Panc1 (cell line): ENCODE results near the gene SYT2. TPM values are rescaled to one million over a fixed set of nuclear protein-coding genes. Genes with fewer than 3 reads are reported as not detected.
A peak's percentile ranks its signal among the peaks of the same experiment; 100 is the strongest.

ENCODE experiments used
- ATAC-seq: fragments of 200-7000 bp; cut with Tn5 transposase; 2 replicates; pipeline ENCODE4 v1.9.1; 2020; ENCODE audit warnings: mild to moderate bottlenecking, moderate library complexity
- BruUV-seq: library from RNA; stranded (reverse); fragments of 400-500 nt; replicated peaks from 2 replicates; lab custom pipeline; 2021; lab: Mats Ljungman, UMichigan
- CTCF ChIA-PET: fragments of 300-600 bp; sonication (Branson Sonifier 250); formaldehyde crosslinking; loops from one replicate; lab custom pipeline; 2022; ENCODE audit warnings: antibody characterized with exemption; lab: Charles Lee
- POLR2A ChIA-PET: fragments of 300-600 bp; sonication (Branson Sonifier 250); formaldehyde crosslinking; loops from one replicate; lab custom pipeline; 2022; ENCODE audit warnings: antibody characterized with exemption; lab: Charles Lee
- DNase-seq: peaks from one replicate; pipeline ENCODE4 v3.0.0-alpha.2; 2010; ENCODE audit warnings: low read depth, low spot score
- H3K27ac ChIP-seq: 2 replicates; pipeline ENCODE4 v1.5.1; 2011; ENCODE audit warnings: mild to moderate bottlenecking, low read length, inconsistent platforms
- H3K27me3 ChIP-seq: fragments of 200-500 bp; sonication (Bioruptor generic); 2 replicates; pipeline ENCODE4 v1.6.0; 2014; ENCODE audit warnings: low read length, inconsistent platforms; ENCODE audit not compliant: control insufficient read depth, insufficient read depth
- H3K36me3 ChIP-seq: fragments of 200-500 bp; sonication (Bioruptor generic); 2 replicates; pipeline ENCODE4 v1.5.1; 2014; ENCODE audit warnings: inconsistent platforms, mild to moderate bottlenecking, low read length, moderate library complexity; ENCODE audit not compliant: control insufficient read depth, insufficient read depth
- H3K4me1 ChIP-seq: 2 replicates; pipeline ENCODE4 v1.5.1; 2011; ENCODE audit warnings: inconsistent platforms, mild to moderate bottlenecking, low read length, moderate library complexity; ENCODE audit not compliant: control insufficient read depth, insufficient read depth
- H3K4me3 ChIP-seq, 2 experiments: 2 replicates each; pipeline ENCODE4 v1.5.1; 2011 to 2012; ENCODE audit warnings: low read depth in 2 of 2, low read length in 2 of 2, mild to moderate bottlenecking in 2 of 2, inconsistent platforms in 1 of 2, moderate library complexity in 1 of 2
- H3K9me3 ChIP-seq: fragments of 200-500 bp; sonication (Bioruptor generic); 2 replicates; pipeline ENCODE4 v1.5.1; 2014; ENCODE audit warnings: low read depth, mild to moderate bottlenecking, inconsistent platforms, low read length, moderate library complexity; ENCODE audit not compliant: control insufficient read depth, insufficient read depth
- POLR2AphosphoS5 ChIP-seq: IDR thresholded peaks from 2 replicates; pipeline ENCODE4 v1.6.1; 2012; ENCODE audit warnings: mild to moderate bottlenecking, low read depth, low read length, moderate library complexity
- SIN3A ChIP-seq: IDR thresholded peaks from 2 replicates; pipeline ENCODE4 v1.6.1; 2012; ENCODE audit warnings: low read depth, mild to moderate bottlenecking, low read length, moderate library complexity, borderline replicate concordance; ENCODE audit not compliant: insufficient read depth
- TCF7L2 ChIP-seq: IDR thresholded peaks from 2 replicates; pipeline ENCODE4 v1.6.1; 2011; ENCODE audit warnings: mild to moderate bottlenecking, low read depth, low read length, inconsistent platforms
- in situ Hi-C: cut with HindIII; loops from 2 replicates; pipeline ENCODE4 v1.10.0; 2016; ENCODE audit warnings: low sequenced_read_pairs, low pct_unique_long_range_greater_than_20kb
- intact Hi-C: fragments of 100-400 bp; cut with micrococcal nuclease; formaldehyde crosslinking; loops from one replicate; pipeline ENCODE4 v1.10.0; 2022; ENCODE audit not compliant: unreplicated experiment
- total RNA-seq: library from RNA; stranded (reverse); gene quantifications from one replicate; pipeline ENCODE4 v1.2.1, GENCODE V29; 2021; ENCODE audit not compliant: unreplicated experiment
- TF ChIP-seq, protein P1 (sequence below): fragments of 450-650 bp; IDR thresholded peaks from 2 replicates; pipeline ENCODE4 v1.5.1; 2017; ENCODE audit warnings: mild to moderate bottlenecking
- TF ChIP-seq, protein P2 (sequence below), 2 experiments: IDR thresholded peaks; 2 replicates each; pipeline ENCODE4 v1.6.1; 2011 to 2012; ENCODE audit warnings: low read depth in 2 of 2, control low read depth in 1 of 2, low read length in 1 of 2, mild to moderate bottlenecking in 1 of 2, moderate library complexity in 1 of 2; ENCODE audit not compliant: insufficient read depth in 1 of 2

Gene SYT2
- total RNA-seq, 1 experiment from 2014 or later = 0.03 TPM

DNA sequence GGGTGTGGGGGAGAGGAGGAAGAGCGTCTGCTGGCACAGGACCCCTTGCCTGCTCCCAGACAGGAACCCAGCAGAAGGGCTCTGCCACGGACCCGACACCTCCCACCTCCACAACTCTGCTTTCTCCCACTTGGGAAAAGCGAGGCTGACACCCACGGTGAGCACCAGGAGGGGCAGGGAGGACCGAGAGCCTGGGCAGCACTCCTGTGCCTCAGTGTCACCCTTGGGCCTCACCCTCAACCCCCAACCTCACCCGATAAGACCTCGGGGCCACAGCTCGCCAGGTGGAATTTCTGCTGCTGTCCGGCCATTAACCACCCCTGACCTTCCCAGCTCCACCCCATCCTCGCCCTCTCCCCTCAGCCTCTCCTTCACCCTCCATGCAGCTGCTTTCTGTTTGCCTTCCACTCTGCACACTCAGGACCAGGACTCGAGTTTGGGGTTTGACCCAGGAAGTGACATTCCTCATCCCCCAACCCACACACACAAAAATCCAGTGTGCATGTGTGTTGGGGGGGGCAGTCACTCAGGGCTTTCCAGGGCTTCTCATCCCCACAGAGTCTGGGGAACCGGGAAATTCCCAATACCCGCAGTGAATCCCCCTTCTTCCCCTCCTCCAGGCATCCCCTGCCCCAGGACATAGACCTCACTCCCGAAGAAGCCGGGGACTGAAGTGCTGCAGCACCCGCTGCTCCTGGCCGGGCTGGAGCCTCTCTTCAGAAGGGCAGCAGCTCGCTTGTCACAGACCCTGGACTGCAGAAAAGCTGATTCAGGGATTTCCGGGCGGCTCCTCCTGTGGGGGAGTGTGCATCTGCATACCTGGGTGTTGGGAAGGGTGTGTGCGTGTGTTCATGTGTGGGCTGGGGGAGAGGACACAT lies 65.8 kb downstream of the SYT2 start:
- Histone ChIP-seq H3K4me1 (0 out of 2 replicates have a peak, but pooled peaks cover 7% of the 10 kb centered on the region), H3K36me3 (no peaks in the 10 kb centered on the region), H3K9me3 (no peaks in the 10 kb centered on the region), H3K4me3 (peak overlapping the region in 1 of 2 experiments; percentile 39; a peak in 1 of 4 replicates), H3K27me3 (peaks cover 3% of the 10 kb centered on the region; the same call in 1 of the 2 replicates), H3K27ac (no peak overlapping the region)
- DNase-seq (no peak), ATAC-seq (peak; percentile 40; the same call in 1 of the 2 replicates)
- POLR2A ChIA-PET = no interaction called here
- intact Hi-C loops (no loop called here), in situ Hi-C loops (no loop called here)
- no TSS peak for BruUV-seq
- CTCF ChIA-PET = no interaction called here
- no peak for TF ChIP-seq SIN3A
- TF ChIP-seq, protein P1, sequence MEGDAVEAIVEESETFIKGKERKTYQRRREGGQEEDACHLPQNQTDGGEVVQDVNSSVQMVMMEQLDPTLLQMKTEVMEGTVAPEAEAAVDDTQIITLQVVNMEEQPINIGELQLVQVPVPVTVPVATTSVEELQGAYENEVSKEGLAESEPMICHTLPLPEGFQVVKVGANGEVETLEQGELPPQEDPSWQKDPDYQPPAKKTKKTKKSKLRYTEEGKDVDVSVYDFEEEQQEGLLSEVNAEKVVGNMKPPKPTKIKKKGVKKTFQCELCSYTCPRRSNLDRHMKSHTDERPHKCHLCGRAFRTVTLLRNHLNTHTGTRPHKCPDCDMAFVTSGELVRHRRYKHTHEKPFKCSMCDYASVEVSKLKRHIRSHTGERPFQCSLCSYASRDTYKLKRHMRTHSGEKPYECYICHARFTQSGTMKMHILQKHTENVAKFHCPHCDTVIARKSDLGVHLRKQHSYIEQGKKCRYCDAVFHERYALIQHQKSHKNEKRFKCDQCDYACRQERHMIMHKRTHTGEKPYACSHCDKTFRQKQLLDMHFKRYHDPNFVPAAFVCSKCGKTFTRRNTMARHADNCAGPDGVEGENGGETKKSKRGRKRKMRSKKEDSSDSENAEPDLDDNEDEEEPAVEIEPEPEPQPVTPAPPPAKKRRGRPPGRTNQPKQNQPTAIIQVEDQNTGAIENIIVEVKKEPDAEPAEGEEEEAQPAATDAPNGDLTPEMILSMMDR = no peak
- TF ChIP-seq TCF7L2 = no peak
- TF ChIP-seq POLR2AphosphoS5 = no peak
- TF ChIP-seq, protein P2, sequence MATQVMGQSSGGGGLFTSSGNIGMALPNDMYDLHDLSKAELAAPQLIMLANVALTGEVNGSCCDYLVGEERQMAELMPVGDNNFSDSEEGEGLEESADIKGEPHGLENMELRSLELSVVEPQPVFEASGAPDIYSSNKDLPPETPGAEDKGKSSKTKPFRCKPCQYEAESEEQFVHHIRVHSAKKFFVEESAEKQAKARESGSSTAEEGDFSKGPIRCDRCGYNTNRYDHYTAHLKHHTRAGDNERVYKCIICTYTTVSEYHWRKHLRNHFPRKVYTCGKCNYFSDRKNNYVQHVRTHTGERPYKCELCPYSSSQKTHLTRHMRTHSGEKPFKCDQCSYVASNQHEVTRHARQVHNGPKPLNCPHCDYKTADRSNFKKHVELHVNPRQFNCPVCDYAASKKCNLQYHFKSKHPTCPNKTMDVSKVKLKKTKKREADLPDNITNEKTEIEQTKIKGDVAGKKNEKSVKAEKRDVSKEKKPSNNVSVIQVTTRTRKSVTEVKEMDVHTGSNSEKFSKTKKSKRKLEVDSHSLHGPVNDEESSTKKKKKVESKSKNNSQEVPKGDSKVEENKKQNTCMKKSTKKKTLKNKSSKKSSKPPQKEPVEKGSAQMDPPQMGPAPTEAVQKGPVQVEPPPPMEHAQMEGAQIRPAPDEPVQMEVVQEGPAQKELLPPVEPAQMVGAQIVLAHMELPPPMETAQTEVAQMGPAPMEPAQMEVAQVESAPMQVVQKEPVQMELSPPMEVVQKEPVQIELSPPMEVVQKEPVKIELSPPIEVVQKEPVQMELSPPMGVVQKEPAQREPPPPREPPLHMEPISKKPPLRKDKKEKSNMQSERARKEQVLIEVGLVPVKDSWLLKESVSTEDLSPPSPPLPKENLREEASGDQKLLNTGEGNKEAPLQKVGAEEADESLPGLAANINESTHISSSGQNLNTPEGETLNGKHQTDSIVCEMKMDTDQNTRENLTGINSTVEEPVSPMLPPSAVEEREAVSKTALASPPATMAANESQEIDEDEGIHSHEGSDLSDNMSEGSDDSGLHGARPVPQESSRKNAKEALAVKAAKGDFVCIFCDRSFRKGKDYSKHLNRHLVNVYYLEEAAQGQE (IDR thresholded peaks at IDR 0.05; ENCODE audit: insufficient read depth in 1 of 2, low read depth in 2 of 2, low read length in 1 of 2) = no peak

DNA sequence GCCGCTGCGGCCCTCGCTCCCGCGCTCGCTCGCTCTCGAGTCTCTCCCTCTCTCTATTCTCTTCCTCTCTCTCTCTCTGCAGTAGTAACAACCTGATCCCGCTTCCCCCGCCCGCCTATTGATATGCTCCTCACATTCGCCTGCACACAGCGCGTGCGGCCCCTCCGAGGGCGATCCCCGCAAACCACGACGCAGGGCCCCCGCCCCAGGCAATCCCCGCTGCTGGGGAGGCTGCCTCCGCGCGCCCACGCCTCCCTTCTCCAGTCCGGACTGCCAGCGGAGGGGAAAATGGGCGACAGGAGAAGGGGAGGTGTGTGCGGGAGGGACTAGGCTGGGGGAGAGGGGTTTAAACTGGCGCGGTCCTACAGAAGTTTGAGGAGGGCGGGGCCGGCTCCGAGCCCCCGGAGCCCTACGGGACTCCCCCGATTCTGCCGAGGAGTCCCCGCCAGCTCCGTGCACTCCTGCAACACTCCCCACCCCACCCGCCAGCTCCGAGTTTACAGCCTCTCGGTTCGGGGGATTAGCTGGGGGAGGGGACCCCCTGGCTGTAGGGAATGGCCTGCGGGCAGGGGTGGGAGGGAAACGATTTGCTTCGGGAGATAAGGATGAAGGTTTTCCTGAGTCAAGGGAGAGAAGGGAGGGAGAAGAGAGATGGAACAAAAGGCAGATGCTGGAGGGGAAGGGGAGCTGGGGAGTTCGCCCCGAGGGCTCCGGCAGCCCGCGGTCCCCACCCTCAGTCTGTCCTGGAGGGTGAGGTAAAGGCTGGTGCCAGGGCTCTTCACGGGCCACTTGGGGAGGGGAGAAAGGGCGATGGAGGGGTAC lies 66.6 kb downstream of the SYT2 start:
- intact Hi-C loops (no loop called here), in situ Hi-C loops (no loop called here)
- H3K4me1 ChIP-seq = 0 out of 2 replicates have a peak, but pooled peaks cover 7% of the 10 kb centered on the region
- POLR2A ChIA-PET = no interaction called here
- peaks cover 3% of the 10 kb centered on the region; the same call in 1 of the 2 replicates for H3K27me3 ChIP-seq
- BruUV-seq = no TSS peak
- CTCF ChIA-PET = no interaction called here
- DNase-seq (no peak), ATAC-seq (peak; percentile 53; the same call in 1 of the 2 replicates)
- no peaks in the 10 kb centered on the region for H3K9me3 ChIP-seq
- no peak overlapping the region for H3K27ac ChIP-seq
- TF ChIP-seq SIN3A (no peak), POLR2AphosphoS5 (no peak), TCF7L2 (no peak)
- TF ChIP-seq, protein P2 (IDR thresholded peaks at IDR 0.05; ENCODE audit: insufficient read depth in 1 of 2, low read depth in 2 of 2, low read length in 1 of 2) = no peak
- TF ChIP-seq, protein P1 = no peak
- H3K36me3 ChIP-seq = no peaks in the 10 kb centered on the region
- H3K4me3 ChIP-seq = peak overlapping the region; percentile 17 to 39; a peak in 3 of 4 replicates
